ENCODE data around the gene FILIP1L. TPM values are rescaled to one million over a fixed set of nuclear protein-coding genes. Genes with fewer than 3 reads are reported as not detected.

FILIP1L gene
- total RNA-seq, 1 experiment from 2014 or later: 0.07 TPM

DNA sequence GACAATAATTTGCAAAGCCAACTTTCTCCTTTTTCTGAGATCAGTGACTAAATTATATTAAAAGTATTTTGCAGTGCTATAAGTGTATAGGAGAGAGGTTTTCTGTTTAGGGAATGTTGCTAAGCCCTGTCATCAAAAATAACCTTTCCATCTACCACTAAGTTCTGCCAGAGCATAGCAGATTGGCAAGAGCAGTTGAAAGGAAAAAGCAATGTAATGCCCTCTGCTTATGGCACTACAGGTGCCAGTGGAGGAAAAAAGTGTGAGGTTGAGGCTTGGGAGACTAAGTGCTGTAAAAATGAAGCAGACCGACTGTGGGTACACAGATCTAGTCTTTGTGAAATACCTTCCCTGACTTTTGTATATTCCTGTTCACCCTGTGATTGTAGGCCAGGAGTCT, 11.5 kb downstream of the FILIP1L start:
- no peak overlapping the region for H2BK5ac ChIP-seq (ENCODE audit: insufficient read length, low read length)
- H2BK120ac ChIP-seq (ENCODE audit: low read depth, low read length, poor library complexity, severe bottlenecking): no peak overlapping the region
- no peak overlapping the region for H3K9ac ChIP-seq (ENCODE audit: extremely low read depth, insufficient read length, low read length)
- no peak overlapping the region for H3K4ac ChIP-seq (ENCODE audit: low read depth, low read length)
- no peak overlapping the region for H3K14ac ChIP-seq (ENCODE audit: insufficient read depth, low read length)
- no peaks in the 10 kb centered on the region for H3K27me3 Mint-ChIP-seq (ENCODE audit: low read depth)
- no peak overlapping the region for H3T11ph ChIP-seq (ENCODE audit: low read length)
- no peak overlapping the region for H2BK12ac ChIP-seq (ENCODE audit: insufficient read length, low read depth, low read length)
- no peaks in the 10 kb centered on the region for H3K4me1 ChIP-seq (ENCODE audit: insufficient read depth, low read length)
- 0 out of 2 replicates have a peak, but pooled peaks cover 2% of the 10 kb centered on the region for H3K79me2 ChIP-seq (ENCODE audit: insufficient read depth, low read length)
- no peak overlapping the region for H3K27ac ChIP-seq (ENCODE audit: insufficient read length, low read depth, low read length)
- no peak overlapping the region for H3K4me3 Mint-ChIP-seq
- H3K23ac ChIP-seq (ENCODE audit: insufficient read length, low read depth, low read length): no peak overlapping the region
- H2AFZ ChIP-seq (ENCODE audit: low read length): no peak overlapping the region
- H3K36me3 Mint-ChIP-seq (ENCODE audit: insufficient read depth in 1 of 3, low read depth in 3 of 3): peaks cover 0 to 3% (median 0%) of the 10 kb centered on the region in 3 experiments; a peak in 2 of 7 replicates
- no peaks in the 10 kb centered on the region for H4K20me1 ChIP-seq (ENCODE audit: control insufficient read depth, insufficient read depth, insufficient read length)
- no peak for DNase-seq
- no peaks in the 10 kb centered on the region for H3K79me1 ChIP-seq (ENCODE audit: insufficient read depth, low read depth, low read length, poor library complexity, severe bottlenecking)
- no peak overlapping the region for H4K8ac ChIP-seq (replicated peaks; ENCODE audit: insufficient read length, low read depth, low read length)
- no peak overlapping the region for H4K5ac ChIP-seq (ENCODE audit: insufficient read length, low read depth, low read length)
- no peak overlapping the region for H3K18ac ChIP-seq (ENCODE audit: insufficient read length, low read depth, low read length)
- no peak overlapping the region for H3K4me2 ChIP-seq (ENCODE audit: insufficient read depth, insufficient read length, low read length)
- no peak overlapping the region for H2BK15ac ChIP-seq (ENCODE audit: low read depth, low read length)
- no peak overlapping the region for H3K56ac ChIP-seq (ENCODE audit: insufficient read length, low read depth, low read length)
- WGBS (ENCODE audit: extremely low coverage, insufficient read length, low lambda C conversion rate): no CpG with 5 or more reads among the region's 1 CpG
- no peak overlapping the region for H2BK20ac ChIP-seq (ENCODE audit: low read depth, low read length, poor library complexity, severe bottlenecking)
- H3K4me1 Mint-ChIP-seq: peaks cover 8 to 16% of the 10 kb centered on the region in 2 experiments; a peak in 3 of 4 replicates
- no peaks in the 10 kb centered on the region for H3K9me3 ChIP-seq (ENCODE audit: control insufficient read depth, low read depth, low read length)
- peak overlapping the region in 1 of 3 experiments; percentile 51; a peak in 1 of 7 replicates for H3K27ac Mint-ChIP-seq
- no peak overlapping the region for H2AK5ac ChIP-seq (ENCODE audit: insufficient read length, low read length)
- H3K27me3 ChIP-seq (ENCODE audit: insufficient read depth, low read length): no peaks in the 10 kb centered on the region
- TF ChIP-seq, protein P1, sequence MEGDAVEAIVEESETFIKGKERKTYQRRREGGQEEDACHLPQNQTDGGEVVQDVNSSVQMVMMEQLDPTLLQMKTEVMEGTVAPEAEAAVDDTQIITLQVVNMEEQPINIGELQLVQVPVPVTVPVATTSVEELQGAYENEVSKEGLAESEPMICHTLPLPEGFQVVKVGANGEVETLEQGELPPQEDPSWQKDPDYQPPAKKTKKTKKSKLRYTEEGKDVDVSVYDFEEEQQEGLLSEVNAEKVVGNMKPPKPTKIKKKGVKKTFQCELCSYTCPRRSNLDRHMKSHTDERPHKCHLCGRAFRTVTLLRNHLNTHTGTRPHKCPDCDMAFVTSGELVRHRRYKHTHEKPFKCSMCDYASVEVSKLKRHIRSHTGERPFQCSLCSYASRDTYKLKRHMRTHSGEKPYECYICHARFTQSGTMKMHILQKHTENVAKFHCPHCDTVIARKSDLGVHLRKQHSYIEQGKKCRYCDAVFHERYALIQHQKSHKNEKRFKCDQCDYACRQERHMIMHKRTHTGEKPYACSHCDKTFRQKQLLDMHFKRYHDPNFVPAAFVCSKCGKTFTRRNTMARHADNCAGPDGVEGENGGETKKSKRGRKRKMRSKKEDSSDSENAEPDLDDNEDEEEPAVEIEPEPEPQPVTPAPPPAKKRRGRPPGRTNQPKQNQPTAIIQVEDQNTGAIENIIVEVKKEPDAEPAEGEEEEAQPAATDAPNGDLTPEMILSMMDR (conservative IDR thresholded peaks at IDR 0.05): no peak
- H3K23me2 ChIP-seq (ENCODE audit: insufficient read length, low read depth, low read length, poor library complexity, severe bottlenecking): no peaks in the 10 kb centered on the region
- no peaks in the 10 kb centered on the region; a peak in 1 of 5 replicates for H3K9me3 Mint-ChIP-seq
- no peak overlapping the region for H4K91ac ChIP-seq (ENCODE audit: insufficient read length, low read depth, low read length)
